Measurements from ENCODE around the gene B3GNT2.
"Not testable (repeated sequence)": the region's sequence is repeated elsewhere in the genome, so short reads cannot be mapped to it uniquely, and the experiment has no call there.

B3GNT2 gene

GRCh38 chr2:62184512-62185230 lies 11.2 kb upstream of the B3GNT2 start:
- in situ Hi-C loops (cut with MboI; ENCODE audit: low sequenced_read_pairs): no loop called here

GRCh38 chr2:62185475-62186155 lies 10.3 kb upstream of the B3GNT2 start:
- in situ Hi-C loops (cut with MboI; ENCODE audit: low sequenced_read_pairs): no loop called here

GRCh38 chr2:62186156-62186905 lies 9.6 kb upstream of the B3GNT2 start:
- in situ Hi-C loops (cut with MboI; ENCODE audit: low sequenced_read_pairs): no loop called here

GRCh38 chr2:62187246-62187645 lies 8.7 kb upstream of the B3GNT2 start:
- in situ Hi-C loops (cut with MboI; ENCODE audit: low sequenced_read_pairs): no loop called here

- in situ Hi-C loops (cut with MboI; ENCODE audit: low sequenced_read_pairs): no loop called here
Measured at GRCh38 chr2:62188416-62188815, 7.5 kb upstream of the B3GNT2 start.

- in situ Hi-C loops (cut with MboI; ENCODE audit: low sequenced_read_pairs): no loop called here
Measured at GRCh38 chr2:62189196-62189595, 6.7 kb upstream of the B3GNT2 start.

GRCh38 chr2:62192811-62193210 lies 3.1 kb upstream of the B3GNT2 start:
- in situ Hi-C loops (cut with MboI; ENCODE audit: low sequenced_read_pairs): no loop called here

- in situ Hi-C loops (cut with MboI; ENCODE audit: low sequenced_read_pairs): no loop called here
Measured at GRCh38 chr2:62194558-62195420, 1.1 kb upstream of the B3GNT2 start.

- in situ Hi-C loops (cut with MboI; ENCODE audit: low sequenced_read_pairs): no loop called here
Measured at GRCh38 chr2:62196278-62196901, 475 bp downstream of the B3GNT2 start.

- in situ Hi-C loops (cut with MboI; ENCODE audit: low sequenced_read_pairs): no loop called here
Measured at GRCh38 chr2:62197011-62197924, 1.4 kb downstream of the B3GNT2 start.

- in situ Hi-C loops (cut with MboI; ENCODE audit: low sequenced_read_pairs): no loop called here
Measured at GRCh38 chr2:62197925-62198633, 2.2 kb downstream of the B3GNT2 start.

GRCh38 chr2:62198854-62199253 lies 2.9 kb downstream of the B3GNT2 start:
- in situ Hi-C loops (cut with MboI; ENCODE audit: low sequenced_read_pairs): not testable (repeated sequence)

GRCh38 chr2:62199392-62200125 lies 3.6 kb downstream of the B3GNT2 start:
- in situ Hi-C loops (cut with MboI; ENCODE audit: low sequenced_read_pairs): no loop called here

GRCh38 chr2:62200291-62200841 lies 4.5 kb downstream of the B3GNT2 start:
- in situ Hi-C loops (cut with MboI; ENCODE audit: low sequenced_read_pairs): no loop called here

GRCh38 chr2:62200868-62201267 lies 5.0 kb downstream of the B3GNT2 start:
- in situ Hi-C loops (cut with MboI; ENCODE audit: low sequenced_read_pairs): no loop called here

- in situ Hi-C loops (cut with MboI; ENCODE audit: low sequenced_read_pairs): no loop called here
Measured at GRCh38 chr2:62201307-62201706, 5.4 kb downstream of the B3GNT2 start.

GRCh38 chr2:62202019-62202722 lies 6.3 kb downstream of the B3GNT2 start:
- in situ Hi-C loops (cut with MboI; ENCODE audit: low sequenced_read_pairs): no loop called here
